SK-N-SH treated with all-trans-retinoic acid at 6 μM for 48 hours (cell line): ENCODE measurements around the gene RNPEP.
A peak's percentile ranks its signal among the peaks of the same experiment; 100 is the strongest.

ENCODE experiments used
- ATAC-seq: fragments of 200-7000 bp; cut with Tn5 transposase; 3 replicates; pipeline ENCODE4 v1.9.1; 2020; ENCODE audit warnings: mild to moderate bottlenecking, moderate library complexity
- ARNTL ChIP-seq: fragments of 450-650 bp; formaldehyde crosslinking; IDR thresholded peaks from 2 replicates; pipeline ENCODE4 v1.5.0; 2020; ENCODE audit warnings: low read depth, mild to moderate bottlenecking, moderate library complexity, borderline replicate concordance
- BACH2 ChIP-seq: fragments of 250-450 bp; sonication (Bioruptor Pico); IDR thresholded peaks from 2 replicates; pipeline ENCODE4 v1.9.0; 2021; ENCODE audit warnings: mild to moderate bottlenecking, borderline replicate concordance
- CSDC2 ChIP-seq: fragments of 250-450 bp; sonication (Bioruptor Pico); IDR thresholded peaks from 2 replicates; pipeline ENCODE4 v1.5.0; 2020; ENCODE audit warnings: mild to moderate bottlenecking, moderate library complexity
- ESRRG ChIP-seq: fragments of 250-450 bp; sonication (Bioruptor Pico); IDR thresholded peaks from 2 replicates; pipeline ENCODE4 v1.6.1; 2021; ENCODE audit warnings: mild to moderate bottlenecking
- GLIS3 ChIP-seq: fragments of 250-450 bp; sonication (Bioruptor Pico); IDR thresholded peaks from 2 replicates; pipeline ENCODE4 v1.5.0; 2020; ENCODE audit warnings: mild to moderate bottlenecking, moderate library complexity
- ISL1 ChIP-seq: fragments of 250-450 bp; sonication (Bioruptor Pico); IDR thresholded peaks from 2 replicates; pipeline ENCODE4 v2.1.2; 2022; ENCODE audit warnings: mild to moderate bottlenecking, moderate library complexity
- OSR1 ChIP-seq: fragments of 250-450 bp; sonication (Bioruptor Pico); IDR thresholded peaks from 2 replicates; pipeline ENCODE4 v1.8.0; 2022; ENCODE audit warnings: moderate library complexity, mild to moderate bottlenecking, inconsistent platforms
- PPARA ChIP-seq: fragments of 250-450 bp; sonication (Bioruptor Pico); IDR thresholded peaks from 2 replicates; pipeline ENCODE4 v1.5.0; 2020; ENCODE audit warnings: mild to moderate bottlenecking, borderline replicate concordance
- SNAI2 ChIP-seq: fragments of 250-450 bp; sonication (Bioruptor Pico); IDR thresholded peaks from 2 replicates; pipeline ENCODE4 v1.5.0; 2020; ENCODE audit warnings: mild to moderate bottlenecking, moderate library complexity
- TCF4 ChIP-seq: fragments of 250-450 bp; sonication (Bioruptor Pico); IDR thresholded peaks from 2 replicates; pipeline ENCODE4 v1.8.0; 2021; ENCODE audit warnings: mild to moderate bottlenecking, moderate library complexity, borderline replicate concordance
- TOX ChIP-seq: fragments of 250-450 bp; sonication (Bioruptor Pico); IDR thresholded peaks from 2 replicates; pipeline ENCODE4 v1.8.0; 2021; ENCODE audit warnings: mild to moderate bottlenecking, moderate library complexity, borderline replicate concordance
- ZC3H10 ChIP-seq: fragments of 250-450 bp; sonication (Bioruptor Pico); IDR thresholded peaks from 2 replicates; pipeline ENCODE4 v1.5.1; 2021; ENCODE audit warnings: mild to moderate bottlenecking, moderate library complexity
- ZFP3 ChIP-seq: fragments of 250-450 bp; sonication (Bioruptor Pico); IDR thresholded peaks from 2 replicates; pipeline ENCODE4 v1.5.0; 2020; ENCODE audit warnings: mild to moderate bottlenecking, moderate library complexity
- ZFP30 ChIP-seq: fragments of 450-650 bp; formaldehyde crosslinking; IDR thresholded peaks from 2 replicates; pipeline ENCODE4 v1.5.0; 2022; ENCODE audit warnings: mild to moderate bottlenecking, moderate library complexity
- ZNF565 ChIP-seq: fragments of 450-650 bp; formaldehyde crosslinking; conservative IDR thresholded peaks from 2 replicates; pipeline ENCODE4 v1.5.0; 2020; ENCODE audit warnings: low read depth, mild to moderate bottlenecking, moderate library complexity
- ZNF70 ChIP-seq: fragments of 450-650 bp; formaldehyde crosslinking; IDR thresholded peaks from 2 replicates; pipeline ENCODE4 v1.5.0; 2020; ENCODE audit warnings: mild to moderate bottlenecking, moderate library complexity
- ZNF8 ChIP-seq: fragments of 450-650 bp; formaldehyde crosslinking; IDR thresholded peaks from 2 replicates; pipeline ENCODE4 v1.5.0; 2020; ENCODE audit warnings: mild to moderate bottlenecking, moderate library complexity
- TF ChIP-seq, protein P1 (sequence below): fragments of 250-450 bp; sonication (Bioruptor Pico); IDR thresholded peaks from 2 replicates; pipeline ENCODE4 v1.5.0; 2020; ENCODE audit warnings: mild to moderate bottlenecking, moderate library complexity
- TF ChIP-seq, protein P2 (sequence below): fragments of 250-450 bp; sonication (Bioruptor Pico); IDR thresholded peaks from 2 replicates; pipeline ENCODE4 v1.8.0; 2021; ENCODE audit warnings: low read depth, mild to moderate bottlenecking, moderate library complexity, borderline replicate concordance
- TF ChIP-seq, protein P3 (sequence below): fragments of 250-450 bp; sonication (Bioruptor Pico); IDR thresholded peaks from 2 replicates; pipeline ENCODE4 v1.5.1; 2020; ENCODE audit warnings: low read depth, mild to moderate bottlenecking, moderate library complexity
- TF ChIP-seq, protein P4 (sequence below): fragments of 250-450 bp; sonication (Bioruptor Pico); IDR thresholded peaks from 2 replicates; pipeline ENCODE4 v1.5.1; 2021; ENCODE audit warnings: mild to moderate bottlenecking, moderate library complexity
- TF ChIP-seq, protein P5 (sequence below): fragments of 250-450 bp; sonication (Bioruptor Pico); IDR thresholded peaks from 2 replicates; pipeline ENCODE4 v1.8.0; 2020; ENCODE audit warnings: mild to moderate bottlenecking, moderate library complexity, borderline replicate concordance

Gene RNPEP

DNA sequence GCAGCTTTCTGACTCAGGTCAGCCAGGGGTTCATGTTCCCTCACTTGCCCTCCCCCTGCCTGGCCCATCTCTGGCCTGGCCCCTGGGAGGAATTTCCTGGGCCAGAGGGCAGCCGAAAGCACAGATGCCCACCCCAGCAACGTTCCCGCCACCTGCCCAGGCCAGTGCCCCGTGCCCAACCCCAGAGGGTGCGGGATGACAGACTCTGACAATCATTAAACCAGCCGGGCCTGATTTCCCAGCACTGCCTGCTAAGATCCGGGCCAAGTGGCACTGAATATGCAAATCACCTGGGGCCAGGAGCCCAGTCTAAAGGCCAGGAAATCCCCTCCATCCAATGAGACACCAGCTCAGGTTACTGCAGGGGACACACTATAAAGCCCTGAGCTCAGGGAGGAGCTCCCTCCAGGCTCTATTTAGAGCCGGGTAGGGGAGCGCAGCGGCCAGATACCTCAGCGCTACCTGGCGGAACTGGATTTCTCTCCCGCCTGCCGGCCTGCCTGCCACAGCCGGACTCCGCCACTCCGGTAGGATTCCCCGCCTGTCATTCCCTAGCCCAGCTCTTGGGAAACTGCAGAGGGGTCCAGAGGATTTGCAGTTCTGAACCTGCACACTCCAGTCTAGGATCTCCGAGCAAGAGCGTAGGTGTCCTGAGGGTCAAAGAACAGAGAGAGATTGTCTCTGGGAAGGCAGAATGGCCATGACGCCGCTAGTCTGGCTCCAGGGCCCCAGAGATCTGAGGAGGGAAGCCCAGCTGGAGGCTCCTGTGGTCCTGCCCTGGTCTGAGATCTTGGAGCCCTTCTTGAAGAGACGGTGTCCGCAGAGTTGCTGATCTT lies 27.9 kb downstream of the RNPEP start, which contains the start of gene ELF3:
Gene ELF3, plus strand, starts transcription at position 408 of the 836 bp plus-strand sequence. CDS start 550 bp downstream, outside the sequence.
- peak; percentile 4 for ATAC-seq
- TF ChIP-seq BACH2, result no peak
- no peak for TF ChIP-seq ZNF70 (CRISPR knock-in tag)
- no peak for TF ChIP-seq ARNTL (CRISPR knock-in tag)
- no peak for TF ChIP-seq ZFP3 (CRISPR knock-in tag)
- TF ChIP-seq, protein P1, sequence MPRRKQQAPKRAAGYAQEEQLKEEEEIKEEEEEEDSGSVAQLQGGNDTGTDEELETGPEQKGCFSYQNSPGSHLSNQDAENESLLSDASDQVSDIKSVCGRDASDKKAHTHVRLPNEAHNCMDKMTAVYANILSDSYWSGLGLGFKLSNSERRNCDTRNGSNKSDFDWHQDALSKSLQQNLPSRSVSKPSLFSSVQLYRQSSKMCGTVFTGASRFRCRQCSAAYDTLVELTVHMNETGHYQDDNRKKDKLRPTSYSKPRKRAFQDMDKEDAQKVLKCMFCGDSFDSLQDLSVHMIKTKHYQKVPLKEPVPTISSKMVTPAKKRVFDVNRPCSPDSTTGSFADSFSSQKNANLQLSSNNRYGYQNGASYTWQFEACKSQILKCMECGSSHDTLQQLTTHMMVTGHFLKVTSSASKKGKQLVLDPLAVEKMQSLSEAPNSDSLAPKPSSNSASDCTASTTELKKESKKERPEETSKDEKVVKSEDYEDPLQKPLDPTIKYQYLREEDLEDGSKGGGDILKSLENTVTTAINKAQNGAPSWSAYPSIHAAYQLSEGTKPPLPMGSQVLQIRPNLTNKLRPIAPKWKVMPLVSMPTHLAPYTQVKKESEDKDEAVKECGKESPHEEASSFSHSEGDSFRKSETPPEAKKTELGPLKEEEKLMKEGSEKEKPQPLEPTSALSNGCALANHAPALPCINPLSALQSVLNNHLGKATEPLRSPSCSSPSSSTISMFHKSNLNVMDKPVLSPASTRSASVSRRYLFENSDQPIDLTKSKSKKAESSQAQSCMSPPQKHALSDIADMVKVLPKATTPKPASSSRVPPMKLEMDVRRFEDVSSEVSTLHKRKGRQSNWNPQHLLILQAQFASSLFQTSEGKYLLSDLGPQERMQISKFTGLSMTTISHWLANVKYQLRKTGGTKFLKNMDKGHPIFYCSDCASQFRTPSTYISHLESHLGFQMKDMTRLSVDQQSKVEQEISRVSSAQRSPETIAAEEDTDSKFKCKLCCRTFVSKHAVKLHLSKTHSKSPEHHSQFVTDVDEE, result no peak
- no peak for TF ChIP-seq TCF4 (CRISPR knock-in tag)
- no peak for TF ChIP-seq ZNF565 (CRISPR knock-in tag)
- no peak for TF ChIP-seq SNAI2 (CRISPR knock-in tag)
- TF ChIP-seq, protein P2, sequence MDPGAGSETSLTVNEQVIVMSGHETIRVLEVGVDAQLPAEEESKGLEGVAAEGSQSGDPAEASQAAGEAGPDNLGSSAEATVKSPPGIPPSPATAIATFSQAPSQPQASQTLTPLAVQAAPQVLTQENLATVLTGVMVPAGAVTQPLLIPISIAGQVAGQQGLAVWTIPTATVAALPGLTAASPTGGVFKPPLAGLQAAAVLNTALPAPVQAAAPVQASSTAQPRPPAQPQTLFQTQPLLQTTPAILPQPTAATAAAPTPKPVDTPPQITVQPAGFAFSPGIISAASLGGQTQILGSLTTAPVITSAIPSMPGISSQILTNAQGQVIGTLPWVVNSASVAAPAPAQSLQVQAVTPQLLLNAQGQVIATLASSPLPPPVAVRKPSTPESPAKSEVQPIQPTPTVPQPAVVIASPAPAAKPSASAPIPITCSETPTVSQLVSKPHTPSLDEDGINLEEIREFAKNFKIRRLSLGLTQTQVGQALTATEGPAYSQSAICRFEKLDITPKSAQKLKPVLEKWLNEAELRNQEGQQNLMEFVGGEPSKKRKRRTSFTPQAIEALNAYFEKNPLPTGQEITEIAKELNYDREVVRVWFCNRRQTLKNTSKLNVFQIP (CRISPR knock-in tag), result no peak
- no peak for TF ChIP-seq ESRRG
- TF ChIP-seq, protein P3, sequence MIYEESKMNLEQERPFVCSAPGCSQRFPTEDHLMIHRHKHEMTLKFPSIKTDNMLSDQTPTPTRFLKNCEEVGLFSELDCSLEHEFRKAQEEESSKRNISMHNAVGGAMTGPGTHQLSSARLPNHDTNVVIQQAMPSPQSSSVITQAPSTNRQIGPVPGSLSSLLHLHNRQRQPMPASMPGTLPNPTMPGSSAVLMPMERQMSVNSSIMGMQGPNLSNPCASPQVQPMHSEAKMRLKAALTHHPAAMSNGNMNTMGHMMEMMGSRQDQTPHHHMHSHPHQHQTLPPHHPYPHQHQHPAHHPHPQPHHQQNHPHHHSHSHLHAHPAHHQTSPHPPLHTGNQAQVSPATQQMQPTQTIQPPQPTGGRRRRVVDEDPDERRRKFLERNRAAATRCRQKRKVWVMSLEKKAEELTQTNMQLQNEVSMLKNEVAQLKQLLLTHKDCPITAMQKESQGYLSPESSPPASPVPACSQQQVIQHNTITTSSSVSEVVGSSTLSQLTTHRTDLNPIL (CRISPR knock-in tag), result no peak
- no peak for TF ChIP-seq OSR1
- TF ChIP-seq GLIS3 (CRISPR knock-in tag), result no peak
- TF ChIP-seq ZNF8, result no peak
- no peak for TF ChIP-seq PPARA
- TF ChIP-seq TOX (CRISPR knock-in tag), result no peak
- no peak for TF ChIP-seq CSDC2
- no peak for TF ChIP-seq ISL1 (CRISPR knock-in tag)
- no peak for TF ChIP-seq ZC3H10 (CRISPR knock-in tag)

DNA sequence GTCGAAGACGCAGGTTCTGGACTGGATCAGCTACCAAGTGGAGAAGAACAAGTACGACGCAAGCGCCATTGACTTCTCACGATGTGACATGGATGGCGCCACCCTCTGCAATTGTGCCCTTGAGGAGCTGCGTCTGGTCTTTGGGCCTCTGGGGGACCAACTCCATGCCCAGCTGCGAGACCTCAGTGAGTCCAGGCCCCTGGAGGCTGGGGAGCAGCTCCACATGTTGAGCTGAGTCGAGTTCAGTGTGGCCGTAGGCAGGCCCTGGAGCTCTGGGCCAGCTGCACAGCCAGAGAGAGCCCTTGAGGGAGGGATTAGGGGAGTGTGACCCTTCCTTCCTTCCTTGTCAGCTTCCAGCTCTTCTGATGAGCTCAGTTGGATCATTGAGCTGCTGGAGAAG lies 29.5 kb downstream of the RNPEP start:
- no peak for TF ChIP-seq TOX (CRISPR knock-in tag)
- TF ChIP-seq, protein P2 (CRISPR knock-in tag), result no peak
- TF ChIP-seq PPARA, result no peak
- TF ChIP-seq ZFP3 (CRISPR knock-in tag), result no peak
- no peak for TF ChIP-seq GLIS3 (CRISPR knock-in tag)
- TF ChIP-seq ZNF8, result no peak
- TF ChIP-seq, protein P4, sequence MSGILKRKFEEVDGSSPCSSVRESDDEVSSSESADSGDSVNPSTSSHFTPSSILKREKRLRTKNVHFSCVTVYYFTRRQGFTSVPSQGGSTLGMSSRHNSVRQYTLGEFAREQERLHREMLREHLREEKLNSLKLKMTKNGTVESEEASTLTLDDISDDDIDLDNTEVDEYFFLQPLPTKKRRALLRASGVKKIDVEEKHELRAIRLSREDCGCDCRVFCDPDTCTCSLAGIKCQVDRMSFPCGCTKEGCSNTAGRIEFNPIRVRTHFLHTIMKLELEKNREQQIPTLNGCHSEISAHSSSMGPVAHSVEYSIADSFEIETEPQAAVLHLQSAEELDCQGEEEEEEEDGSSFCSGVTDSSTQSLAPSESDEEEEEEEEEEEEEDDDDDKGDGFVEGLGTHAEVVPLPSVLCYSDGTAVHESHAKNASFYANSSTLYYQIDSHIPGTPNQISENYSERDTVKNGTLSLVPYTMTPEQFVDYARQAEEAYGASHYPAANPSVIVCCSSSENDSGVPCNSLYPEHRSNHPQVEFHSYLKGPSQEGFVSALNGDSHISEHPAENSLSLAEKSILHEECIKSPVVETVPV (CRISPR knock-in tag), result no peak
- TF ChIP-seq SNAI2 (CRISPR knock-in tag), result no peak
- TF ChIP-seq ARNTL (CRISPR knock-in tag), result no peak
- no peak for TF ChIP-seq ISL1 (CRISPR knock-in tag)
- no peak for TF ChIP-seq BACH2
- no peak for TF ChIP-seq ZC3H10 (CRISPR knock-in tag)
- TF ChIP-seq, protein P1, result no peak
- no peak for TF ChIP-seq CSDC2
- no peak for TF ChIP-seq OSR1
- TF ChIP-seq ZNF70 (CRISPR knock-in tag), result no peak
- TF ChIP-seq, protein P5, sequence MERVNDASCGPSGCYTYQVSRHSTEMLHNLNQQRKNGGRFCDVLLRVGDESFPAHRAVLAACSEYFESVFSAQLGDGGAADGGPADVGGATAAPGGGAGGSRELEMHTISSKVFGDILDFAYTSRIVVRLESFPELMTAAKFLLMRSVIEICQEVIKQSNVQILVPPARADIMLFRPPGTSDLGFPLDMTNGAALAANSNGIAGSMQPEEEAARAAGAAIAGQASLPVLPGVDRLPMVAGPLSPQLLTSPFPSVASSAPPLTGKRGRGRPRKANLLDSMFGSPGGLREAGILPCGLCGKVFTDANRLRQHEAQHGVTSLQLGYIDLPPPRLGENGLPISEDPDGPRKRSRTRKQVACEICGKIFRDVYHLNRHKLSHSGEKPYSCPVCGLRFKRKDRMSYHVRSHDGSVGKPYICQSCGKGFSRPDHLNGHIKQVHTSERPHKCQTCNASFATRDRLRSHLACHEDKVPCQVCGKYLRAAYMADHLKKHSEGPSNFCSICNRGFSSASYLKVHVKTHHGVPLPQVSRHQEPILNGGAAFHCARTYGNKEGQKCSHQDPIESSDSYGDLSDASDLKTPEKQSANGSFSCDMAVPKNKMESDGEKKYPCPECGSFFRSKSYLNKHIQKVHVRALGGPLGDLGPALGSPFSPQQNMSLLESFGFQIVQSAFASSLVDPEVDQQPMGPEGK (CRISPR knock-in tag), result no peak
- no peak for TF ChIP-seq ZFP30
- no peak for ATAC-seq
